ENCODE data around the gene IGF2BP1.
"Not testable (repeated sequence)": the region's sequence is repeated elsewhere in the genome, so short reads cannot be mapped to it uniquely, and the experiment has no call there.

Gene IGF2BP1

GRCh38 chr17:49055181-49055927 lies 58.2 kb downstream of the IGF2BP1 start:
- no peak for DNase-seq

DNA sequence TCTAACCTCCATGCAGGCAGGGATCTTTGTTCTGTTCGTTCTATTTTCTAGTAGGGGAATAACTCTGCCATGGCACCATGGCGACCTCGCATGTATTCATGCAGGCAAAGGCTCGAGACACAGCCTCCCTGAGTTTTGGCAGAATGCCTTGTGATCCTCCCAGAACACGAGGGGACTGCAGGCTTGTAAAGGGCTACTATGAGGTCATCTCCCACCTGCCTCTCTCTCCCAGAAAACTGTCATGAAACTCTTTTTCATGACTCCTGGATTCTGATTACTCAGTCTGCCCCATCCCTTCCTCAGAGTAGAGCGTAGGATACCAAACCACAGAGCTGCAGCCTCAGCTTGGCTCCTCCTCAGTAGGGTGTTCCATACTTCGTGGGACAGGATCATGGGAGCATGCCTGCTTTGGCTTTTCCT lies 64.3 kb downstream of the IGF2BP1 start:
- no peak for DNase-seq

DNA sequence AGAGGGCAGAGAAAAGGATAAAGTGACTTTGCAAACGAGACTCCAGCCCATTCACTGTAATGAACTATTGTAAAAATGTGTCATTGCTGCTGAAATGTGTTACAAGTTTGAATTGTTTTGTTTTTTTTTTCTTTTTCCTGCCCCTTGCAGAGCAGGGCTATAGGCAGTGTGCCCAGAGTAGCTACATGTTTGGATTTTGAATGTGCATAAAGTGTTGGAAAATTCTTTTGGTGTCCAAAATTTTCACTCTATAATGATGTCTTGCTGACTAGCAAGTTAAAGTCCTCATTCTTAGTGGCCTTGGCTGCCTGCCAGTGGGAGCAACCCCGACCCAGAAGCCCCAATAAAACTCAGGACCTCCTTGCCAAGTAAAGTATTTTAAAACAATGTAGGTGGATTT lies 66.5 kb downstream of the IGF2BP1 start:
- DNase-seq: no peak

GRCh38 chr17:49067163-49067562 lies 70.0 kb downstream of the IGF2BP1 start:
- DNase-seq: no peak

DNA sequence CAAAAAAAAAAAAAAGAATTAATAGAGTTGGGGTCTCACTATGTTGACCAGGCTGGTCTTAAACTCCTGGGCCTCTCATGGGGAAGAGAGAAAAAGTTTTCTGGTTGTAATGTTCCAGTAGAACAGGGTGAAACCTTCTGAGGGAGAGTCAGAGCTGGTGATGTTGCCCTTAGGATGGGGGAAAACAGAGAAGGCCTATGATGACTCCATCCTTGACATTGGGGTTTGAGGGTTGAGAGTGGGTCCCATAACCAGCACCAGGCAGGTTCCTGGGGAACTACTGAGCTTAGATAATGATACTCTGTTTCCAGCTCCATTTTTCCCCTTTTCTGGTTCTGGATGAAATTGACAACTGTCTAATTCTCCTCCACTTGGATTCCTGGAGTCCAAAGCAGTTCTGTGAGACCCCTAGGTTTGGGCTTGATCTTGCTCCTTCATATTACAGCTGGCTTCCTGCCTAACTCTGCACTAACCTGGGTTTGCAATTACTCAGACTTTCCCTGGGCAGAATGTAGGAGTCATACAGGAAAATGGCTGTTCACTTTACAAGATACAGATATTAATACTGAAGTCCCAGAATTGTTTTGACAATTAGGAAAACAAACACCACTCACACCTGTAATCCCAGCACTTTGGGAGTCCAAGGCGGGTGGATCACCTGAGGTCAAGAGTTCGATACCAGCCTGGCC lies 72.5 kb downstream of the IGF2BP1 start:
- no peak for DNase-seq

DNA sequence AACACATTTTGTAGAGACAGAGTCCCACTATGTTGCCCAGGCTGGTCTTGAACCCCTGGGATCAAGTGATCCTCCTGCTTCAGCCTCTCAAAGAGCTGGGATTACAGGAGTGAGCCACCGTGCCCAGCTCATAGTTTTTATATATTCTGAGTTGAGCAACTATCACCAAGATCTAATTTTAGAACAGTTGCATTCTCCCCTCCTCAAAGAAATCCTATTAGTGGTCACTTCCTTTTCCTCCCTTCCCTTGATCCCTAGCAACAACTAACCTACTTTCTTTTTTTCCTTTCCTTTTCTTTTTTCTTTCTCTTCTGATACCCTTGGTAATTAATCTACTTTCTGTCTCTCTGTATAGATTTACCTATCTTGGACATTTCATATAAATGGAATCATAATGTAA lies 73.9 kb downstream of the IGF2BP1 start:
- DNase-seq: no peak

- no peak for DNase-seq
These were observed 77.8 kb downstream of the IGF2BP1 start for GRCh38 chr17:49074851-49075540.

GRCh38 chr17:49076573-49077384 lies 79.6 kb downstream of the IGF2BP1 start:
- no peak for DNase-seq

GRCh38 chr17:49078248-49078647 lies 81.1 kb downstream of the IGF2BP1 start:
- no peak for DNase-seq

GRCh38 chr17:49079840-49080663 lies 82.9 kb downstream of the IGF2BP1 start:
- DNase-seq: no peak

DNA sequence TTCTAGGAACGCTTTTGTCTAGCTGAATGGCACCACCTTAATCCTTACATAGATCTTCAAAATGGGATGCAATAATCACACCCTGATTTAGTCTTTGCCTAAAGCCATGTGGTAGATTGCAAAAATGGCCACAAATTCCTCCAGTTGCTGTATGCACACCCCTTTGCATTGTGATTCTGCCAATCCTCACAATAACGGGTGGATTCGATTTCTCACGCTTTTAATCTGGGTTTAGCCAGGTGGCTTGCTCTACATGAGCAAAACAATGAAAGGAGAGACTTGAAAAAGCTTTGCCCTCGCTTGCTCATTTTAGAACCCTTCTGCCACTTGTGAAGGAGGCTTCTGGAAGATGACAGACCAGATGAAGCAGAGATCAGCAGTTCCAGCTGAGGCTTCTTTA lies 85.0 kb downstream of the IGF2BP1 start:
- no peak for DNase-seq

- DNase-seq: not testable (repeated sequence)
These were observed 87.9 kb downstream of the IGF2BP1 start for GRCh38 chr17:49085046-49085445.

DNA sequence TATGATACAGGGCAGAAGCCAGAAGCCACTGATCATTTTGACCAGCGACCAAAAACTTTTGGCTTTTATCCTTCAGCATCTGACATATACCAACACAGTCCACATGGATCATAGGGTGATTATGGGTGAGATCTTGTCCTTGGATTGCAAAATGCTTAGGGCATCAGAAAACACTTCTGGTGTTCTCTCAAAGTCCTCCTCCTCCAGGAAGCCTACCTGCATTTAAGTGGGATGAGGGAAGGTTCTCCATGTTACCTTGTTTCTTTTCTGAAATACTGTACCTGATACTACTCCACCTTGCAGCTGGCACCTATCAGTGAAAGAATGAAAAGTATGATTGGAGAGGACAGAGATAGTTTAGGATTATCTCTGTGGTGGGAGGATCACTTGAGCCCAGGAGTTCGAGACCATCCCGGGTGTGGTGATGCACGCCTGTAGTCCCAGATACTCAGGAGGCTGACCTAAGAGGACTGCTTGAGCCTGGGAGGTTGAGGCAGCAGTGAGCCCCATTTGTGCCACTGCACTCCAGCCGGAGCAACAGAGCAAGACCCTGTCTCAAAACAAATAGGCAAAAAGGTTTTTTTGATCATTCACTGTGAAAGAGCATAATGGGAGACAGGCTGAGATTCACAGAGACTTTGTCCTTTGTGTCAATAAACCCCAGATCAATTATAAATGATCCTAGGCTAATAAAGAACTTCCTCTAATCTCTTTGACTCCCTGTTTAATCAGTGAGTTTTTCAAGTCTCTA lies 88.6 kb downstream of the IGF2BP1 start:
- DNase-seq: no peak

DNA sequence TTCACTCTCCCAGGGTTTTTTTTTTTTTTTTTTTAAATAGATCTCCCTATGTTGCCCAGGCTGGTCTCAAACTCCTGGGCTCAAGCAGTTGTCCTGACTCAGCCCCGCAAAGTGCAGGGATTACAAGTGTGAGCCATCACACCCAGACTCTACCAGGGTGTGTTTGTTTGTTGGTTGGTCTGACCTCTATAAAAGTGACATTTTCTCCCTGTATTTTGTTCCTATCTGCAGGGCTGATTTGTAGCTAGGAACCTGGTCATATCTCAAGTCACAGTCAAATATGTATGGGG lies 89.1 kb downstream of the IGF2BP1 start:
- DNase-seq: no peak

DNA sequence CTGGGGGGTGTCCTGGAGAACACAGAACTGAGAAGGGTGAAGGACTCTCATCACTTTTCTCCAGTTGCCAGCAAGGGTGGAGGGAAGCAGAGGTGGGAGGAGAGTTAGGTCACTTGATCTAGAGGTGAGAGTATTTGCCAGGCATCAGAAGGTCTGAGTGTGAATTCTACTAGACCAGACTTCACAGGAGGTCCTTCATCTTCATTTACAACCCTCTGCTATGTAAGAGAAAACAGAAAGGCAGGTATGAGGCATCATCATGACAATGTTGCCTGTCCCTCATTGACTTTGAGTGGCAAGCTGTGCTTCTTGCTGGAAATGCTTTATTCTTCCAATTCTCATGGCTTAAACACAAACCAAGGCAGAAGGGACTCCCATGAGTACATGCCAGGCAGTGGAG lies 89.5 kb downstream of the IGF2BP1 start:
- no peak for DNase-seq

- no peak for DNase-seq
These were observed 91.9 kb downstream of the IGF2BP1 start for GRCh38 chr17:49089094-49089493.

DNA sequence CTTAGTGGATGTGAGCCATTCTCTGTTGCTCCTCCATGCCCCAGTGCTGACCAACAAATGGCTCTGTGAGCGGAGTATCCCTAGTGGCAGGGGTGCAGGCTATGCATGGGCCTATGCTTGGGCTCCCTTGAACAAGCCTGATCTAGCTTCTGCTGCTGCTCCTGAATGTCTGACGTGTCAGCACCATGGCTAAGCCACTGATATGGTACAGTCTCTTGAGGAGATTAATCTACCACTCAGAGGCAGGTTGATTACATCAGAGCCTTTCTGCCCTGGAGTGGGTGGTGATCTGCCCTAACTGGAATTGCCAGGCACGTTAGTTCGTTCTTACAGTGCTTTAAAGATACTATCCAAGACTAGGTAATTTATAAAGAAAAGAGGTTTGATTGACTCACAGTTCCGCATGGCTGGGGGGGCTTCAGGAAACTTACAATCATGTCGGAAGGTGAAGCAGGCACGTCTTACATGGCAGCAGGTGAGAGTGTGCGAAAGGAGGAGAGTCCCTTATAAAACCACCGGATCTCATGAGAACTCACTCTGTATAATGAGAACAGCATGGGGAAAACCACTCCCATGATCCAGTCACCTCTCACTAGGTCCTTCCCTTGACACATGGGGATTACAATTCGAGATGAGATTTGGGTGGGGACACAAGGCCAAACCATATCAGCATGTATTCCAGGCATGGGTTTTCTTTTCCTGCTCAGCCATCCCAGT lies 93.9 kb downstream of the IGF2BP1 start:
- no peak for DNase-seq

GRCh38 chr17:49093131-49093530 lies 95.9 kb downstream of the IGF2BP1 start:
- no peak for DNase-seq

DNA sequence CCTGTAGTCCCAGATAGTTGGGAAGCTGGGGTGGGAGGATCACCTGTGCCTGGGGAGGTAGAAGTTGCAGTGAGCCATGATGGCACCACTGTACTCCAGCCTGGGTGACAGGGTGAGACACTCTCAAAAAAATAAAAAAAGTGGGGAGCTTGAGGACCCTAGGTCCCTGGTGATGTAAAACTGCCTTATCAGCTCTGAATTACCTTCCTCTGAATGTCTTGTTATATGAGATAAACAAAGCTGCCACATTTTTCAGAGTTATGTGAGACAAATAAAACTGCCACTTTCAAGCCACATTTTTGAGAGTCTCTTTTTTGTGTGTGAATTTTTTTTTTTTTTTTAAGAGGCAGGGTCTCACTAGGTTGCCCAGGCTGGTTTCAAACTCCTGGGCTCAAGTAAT lies 103.4 kb downstream of the IGF2BP1 start:
- DNase-seq: no peak

GRCh38 chr17:49101054-49101534 lies 103.9 kb downstream of the IGF2BP1 start:
- DNase-seq: no peak

- not testable (repeated sequence) for DNase-seq
These were observed 106.2 kb downstream of the IGF2BP1 start for GRCh38 chr17:49103360-49103759.

Measured in NK-92 treated with Interleukin-12 subunit alpha and Interleukin-12 subunit beta, amount 100 ng/mL, for 24 hours (cell line).